SKM-1 (cell line): ENCODE results near the gene ZNF473.
"Not testable (repeated sequence)": the region's sequence is repeated elsewhere in the genome, so short reads cannot be mapped to it uniquely, and the experiment has no call there.

Experiments used
- DNase-seq: peaks from one replicate; lab custom pipeline; 2025; ENCODE audit not compliant: unreplicated experiment; lab: John Stamatoyannopoulos, UW

The ZNF473 gene

GRCh38 chr19:50047671-50048070 lies 21.9 kb downstream of the ZNF473 start:
- no peak for DNase-seq

GRCh38 chr19:50050406-50051227 lies 24.8 kb downstream of the ZNF473 start:
- DNase-seq: no peak

GRCh38 chr19:50051228-50051895 lies 25.6 kb downstream of the ZNF473 start:
- not testable (repeated sequence) for DNase-seq

- DNase-seq: no peak
Observed at GRCh38 chr19:50051964-50052363, 26.2 kb downstream of the ZNF473 start.

- DNase-seq: no peak
Observed at GRCh38 chr19:50053119-50053518, 27.3 kb downstream of the ZNF473 start.

GRCh38 chr19:50058425-50058824 lies 32.6 kb downstream of the ZNF473 start:
- DNase-seq: no peak

GRCh38 chr19:50059045-50059444 lies 33.2 kb downstream of the ZNF473 start:
- DNase-seq: no peak

- DNase-seq: no peak
Observed at GRCh38 chr19:50060107-50060506, 34.3 kb downstream of the ZNF473 start.

- no peak for DNase-seq
Observed at GRCh38 chr19:50061650-50062049, 35.8 kb downstream of the ZNF473 start.

- no peak for DNase-seq
Observed at GRCh38 chr19:50065938-50066337, 40.1 kb downstream of the ZNF473 start.

GRCh38 chr19:50067575-50067974 lies 41.8 kb downstream of the ZNF473 start:
- no peak for DNase-seq

- DNase-seq: not testable (repeated sequence)
Observed at GRCh38 chr19:50068382-50068781, 42.6 kb downstream of the ZNF473 start.

GRCh38 chr19:50075076-50075475 lies 49.3 kb downstream of the ZNF473 start:
- DNase-seq: not testable (repeated sequence)

GRCh38 chr19:50075644-50076372 lies 50.0 kb downstream of the ZNF473 start:
- not testable (repeated sequence) for DNase-seq

- not testable (repeated sequence) for DNase-seq
Observed at GRCh38 chr19:50076581-50077355, 51.0 kb downstream of the ZNF473 start.

- DNase-seq: not testable (repeated sequence)
Observed at GRCh38 chr19:50079014-50079413, 53.2 kb downstream of the ZNF473 start.

- DNase-seq: not testable (repeated sequence)
Observed at GRCh38 chr19:50084440-50084839, 58.6 kb downstream of the ZNF473 start.

- DNase-seq: not testable (repeated sequence)
Observed at GRCh38 chr19:50087153-50087552, 61.3 kb downstream of the ZNF473 start.

GRCh38 chr19:50090706-50091105 lies 64.9 kb downstream of the ZNF473 start:
- not testable (repeated sequence) for DNase-seq

GRCh38 chr19:50091786-50092185 lies 66.0 kb downstream of the ZNF473 start:
- DNase-seq: not testable (repeated sequence)

GRCh38 chr19:50092597-50092996 lies 66.8 kb downstream of the ZNF473 start:
- DNase-seq: not testable (repeated sequence)
